Gastroesophageal sphincter (tissue), 3 donors: ENCODE data around the gene HLA-DOA.

Experiments
- CTCF ChIP-seq, 4 experiments: fragments of 200-600 bp in 2 of 4; fragments of 450-650 bp in 2 of 4; sonication (generic) in 1 of 4; IDR thresholded peaks; one replicate each; pipeline ENCODE4 v1.5.1; 2017 to 2019; ENCODE audit warnings: antibody characterized with exemption in 4 of 4, mild to moderate bottlenecking in 2 of 4, moderate library complexity in 2 of 4
- POLR2A ChIP-seq, 2 donors: fragments of 450-650 bp; IDR thresholded peaks; one replicate each; pipeline ENCODE4 v1.6.1; 2017; ENCODE audit warnings: antibody characterized with exemption in 2 of 2, mild to moderate bottlenecking in 2 of 2, moderate library complexity in 1 of 2
- POLR2AphosphoS5 ChIP-seq: sonication (generic); formaldehyde crosslinking; IDR thresholded peaks from one replicate; pipeline ENCODE4 v1.6.1; 2017; ENCODE audit warnings: antibody characterized with exemption

- no peak for TF ChIP-seq CTCF (IDR thresholded peaks at IDR 0.05)
- no peak for TF ChIP-seq POLR2A (IDR thresholded peaks at IDR 0.05)
- TF ChIP-seq POLR2AphosphoS5: no peak
These were observed 25.9 kb downstream of the HLA-DOA start for GRCh38 chr6:32983493-32983848.
